ENCODE measurements around the gene DIP2B.

DNA sequence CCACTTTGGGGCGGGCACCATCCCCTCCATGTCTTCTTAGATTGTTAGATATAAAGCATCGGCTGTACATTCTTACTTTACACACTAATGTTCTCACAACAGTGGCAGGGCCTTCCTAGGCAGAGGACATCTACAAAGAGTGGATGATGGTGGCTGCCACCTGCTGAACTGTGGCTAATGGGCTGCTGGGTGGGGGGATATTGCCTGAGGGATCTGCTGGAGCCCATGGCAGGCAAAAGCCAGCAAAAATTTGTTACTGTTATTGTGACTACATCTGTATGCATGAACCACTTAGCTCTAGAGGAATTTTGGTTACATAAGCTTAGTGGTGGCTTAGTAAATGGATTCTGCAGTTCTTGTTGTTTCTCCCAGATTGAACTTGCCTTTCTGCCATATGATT is 52.6 kb downstream of the DIP2B start:
- TF ChIP-seq EZH2 (IDR thresholded peaks at IDR 0.05) (no peak), POLR2AphosphoS5 (IDR thresholded peaks at IDR 0.05; ENCODE audit: borderline replicate concordance, low read depth, low read length) (no peak)
